Spleen (tissue), 11 donors: ENCODE data around the gene MCC. TPM values are rescaled to one million over a fixed set of nuclear protein-coding genes. Genes with fewer than 3 reads are reported as not detected.

ENCODE experiments used
- DNase-seq: peaks from one replicate; pipeline ENCODE4 v3.0.0-alpha.2; 2020
- H3K27ac ChIP-seq, 8 donors: fragments of 200-600 bp; sonication (generic) in 7 of 8; 1 replicate in 4 of 8; 2 replicates in 4 of 8; pipeline versions ENCODE4 v1.5.0 to v1.8.0; 2016 to 2021; ENCODE audit warnings: inconsistent platforms in 4 of 8, mild to moderate bottlenecking in 4 of 8, moderate library complexity in 1 of 8
- H3K27me3 ChIP-seq, 7 donors: fragments of 200-600 bp; sonication (generic) in 6 of 7; replicated peaks in 1 of 7; 1 replicate in 4 of 7; 2 replicates in 3 of 7; pipeline versions ENCODE4 v1.5.0 to v1.8.0; 2016 to 2021; ENCODE audit warnings: inconsistent platforms in 3 of 7, mild to moderate bottlenecking in 1 of 7
- H3K36me3 ChIP-seq, 6 donors: fragments of 200-600 bp; sonication (generic) in 5 of 6; 1 replicate in 4 of 6; 2 replicates in 2 of 6; pipeline versions ENCODE4 v1.5.0 to v1.8.0; 2016 to 2021; ENCODE audit warnings: inconsistent platforms in 2 of 6
- H3K4me1 ChIP-seq, 6 donors: fragments of 200-600 bp; sonication (generic) in 5 of 6; 1 replicate in 3 of 6; 2 replicates in 3 of 6; pipeline versions ENCODE4 v1.5.0 to v1.8.0; 2016 to 2021; ENCODE audit warnings: inconsistent platforms in 3 of 6
- H3K4me3 ChIP-seq, 8 donors: fragments of 200-600 bp; sonication (generic) in 7 of 8; 1 replicate in 4 of 8; 2 replicates in 4 of 8; pipeline versions ENCODE4 v1.5.0 to v1.8.0; 2016 to 2021; ENCODE audit warnings: inconsistent platforms in 4 of 8, mild to moderate bottlenecking in 4 of 8, moderate library complexity in 2 of 8
- H3K9me3 ChIP-seq, 8 donors: fragments of 200-600 bp; sonication (generic) in 7 of 8; 1 replicate in 4 of 8; 2 replicates in 4 of 8; pipeline versions ENCODE4 v1.5.0 to v1.8.0; 2016 to 2021; ENCODE audit warnings: inconsistent platforms in 4 of 8
- CTCF ChIP-seq, 11 experiments: fragments of 200-600 bp in 7 of 11; fragments of 450-650 bp in 4 of 11; sonication (generic) in 4 of 11; IDR thresholded peaks in 8 of 11; conservative IDR thresholded peaks in 3 of 11; 1 replicate in 7 of 11; 2 replicates in 4 of 11; pipeline versions ENCODE4 v1.4.0 to v1.8.0; 2016 to 2021; ENCODE audit warnings: antibody characterized with exemption in 11 of 11, inconsistent platforms in 4 of 11, mild to moderate bottlenecking in 1 of 11
- POLR2A ChIP-seq, 3 donors: fragments of 450-650 bp; IDR thresholded peaks; one replicate each; pipeline ENCODE4 v1.5.1; 2017; ENCODE audit warnings: antibody characterized with exemption in 3 of 3, mild to moderate bottlenecking in 1 of 3
- POLR2AphosphoS5 ChIP-seq, 3 donors: sonication (generic); formaldehyde crosslinking; IDR thresholded peaks; one replicate each; pipeline ENCODE4 v1.5.1; 2017; ENCODE audit warnings: antibody characterized with exemption in 3 of 3
- WGBS, 5 donors: extraction: QIAGEN DNeasy Blood & Tissue Kit in 3 of 5; methylation state at CpG; one replicate each; pipeline versions ENCODE4 v1.1.5 to v1.1.7; 2013 to 2018; 5-methylcytosine and 5-hydroxymethylcytosine counted together
- intact Hi-C: fragments of 100-400 bp; cut with DNase I; formaldehyde crosslinking; loops from one replicate; pipeline ENCODE4 v1.15.0; 2023; ENCODE audit warnings: low total_unique reads
- polyA plus RNA-seq, 3 donors: library from polyadenylated mRNA; stranded (reverse); fragments of 200-250 nt; gene quantifications; one replicate each; pipeline ENCODE4 v1.2.1, GENCODE V29; 2013
- total RNA-seq, 7 donors: library from RNA; depleted of rRNA in 3 of 7; stranded (reverse); fragments of >200 nt in 3 of 7; fragmentation: NEBNext Ultra II Directional in 4 of 7; extraction: Animal tissue kit (Norgen Biotek cat#: 25700) in 4 of 7; gene quantifications; one replicate each; pipeline versions ENCODE4 v1.1.0 to v1.2.1, GENCODE V29; 2016 to 2021
- donor health status: healthy with polysubstance abuse.
- donor health status: DM: no; HTN: no; CAD: no; lungs with moderate emphysema.
- donor health status: DM: no; HTN: no; CAD: no.
- donor health status: Bipolar disorder and iron deficiency.
- donor health status: healthy.
- donor health status: DM: no; HTN: no; CAD: no.
- donor health status: DM: yes; HTN: yes; CAD: no.

MCC gene
- total and polyA plus RNA-seq, 10 donors = 1.3 to 32.8 (median 15.8) TPM

GRCh38 chr5:113271745-113272454 lies 216.4 kb downstream of the MCC start:
- no peaks in the 10 kb centered on the region for H3K27me3 ChIP-seq
- intact Hi-C loops = no loop called here
- no peak for TF ChIP-seq POLR2AphosphoS5 (IDR thresholded peaks at IDR 0.05)
- TF ChIP-seq POLR2A (IDR thresholded peaks at IDR 0.05) = no peak
- no peak for TF ChIP-seq CTCF (IDR thresholded peaks at IDR 0.05 in 8 of 11, conservative IDR thresholded peaks at IDR 0.05 in 3 of 11)
- H3K36me3 ChIP-seq = no peaks in the 10 kb centered on the region
- 47 to 75% (median 68%) methylated on average over 1 of the region's 1 CpG for WGBS, 5 donors
- no peak overlapping the region for H3K27ac ChIP-seq
- no peak overlapping the region for H3K4me3 ChIP-seq
- no peak for DNase-seq
- peaks cover 0 to 26% (median 10%) of the 10 kb centered on the region in 6 donors for H3K4me1 ChIP-seq
- H3K9me3 ChIP-seq = no peaks in the 10 kb centered on the region

DNA sequence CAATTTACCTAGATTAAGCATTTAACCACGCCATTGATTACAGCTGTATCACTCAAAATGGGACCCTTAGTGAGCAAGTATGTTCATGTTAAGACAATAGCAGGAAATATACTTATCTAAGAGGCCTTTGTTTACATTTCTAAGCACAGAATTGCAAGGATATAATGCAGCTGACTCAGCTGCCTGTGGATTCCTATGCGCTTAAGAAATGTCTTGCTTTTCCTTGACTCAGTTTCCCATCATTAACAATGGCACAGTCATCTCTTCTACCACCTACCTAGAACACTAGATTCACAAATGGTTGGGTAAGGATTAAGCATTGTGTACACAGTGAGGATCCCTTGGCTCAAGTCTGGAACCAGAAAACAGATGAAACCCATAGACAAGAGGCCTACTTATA lies 217.2 kb downstream of the MCC start:
- WGBS, 5 donors = 67 to 81% (median 76%) methylated on average over 2 of the region's 2 CpGs
- Histone ChIP-seq H3K27me3 (no peaks in the 10 kb centered on the region), H3K4me1 (peaks cover 0 to 26% (median 10%) of the 10 kb centered on the region in 6 donors), H3K9me3 (no peaks in the 10 kb centered on the region), H3K4me3 (no peak overlapping the region), H3K27ac (no peak overlapping the region), H3K36me3 (no peaks in the 10 kb centered on the region)
- DNase-seq = no peak
- no peak for TF ChIP-seq CTCF (IDR thresholded peaks at IDR 0.05 in 8 of 11, conservative IDR thresholded peaks at IDR 0.05 in 3 of 11)
- TF ChIP-seq POLR2AphosphoS5 (IDR thresholded peaks at IDR 0.05) = no peak
- no peak for TF ChIP-seq POLR2A (IDR thresholded peaks at IDR 0.05)
- intact Hi-C loops = no loop called here

DNA sequence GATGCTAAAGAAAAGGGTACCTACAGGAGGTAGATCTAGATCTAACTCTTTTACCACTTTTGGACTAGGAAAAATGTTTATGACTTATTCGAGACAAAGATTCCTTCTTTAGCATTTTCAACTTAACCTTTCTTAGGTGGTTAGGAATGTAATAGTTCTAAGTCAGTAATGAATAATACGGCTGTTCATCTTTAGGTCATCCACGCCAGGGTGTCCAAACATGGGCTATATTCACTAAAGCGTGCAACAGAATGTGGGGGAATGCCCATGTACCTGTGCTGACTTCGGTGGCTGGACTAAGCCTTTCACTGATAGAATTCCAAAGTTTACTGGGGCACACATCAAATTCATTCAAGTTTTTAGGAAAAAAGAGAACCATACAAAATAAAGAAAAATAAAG lies 218.2 kb downstream of the MCC start:
- Histone ChIP-seq H3K27ac (no peak overlapping the region), H3K36me3 (no peaks in the 10 kb centered on the region), H3K4me1 (peaks cover 0 to 26% (median 8%) of the 10 kb centered on the region in 6 donors), H3K4me3 (no peak overlapping the region), H3K9me3 (no peaks in the 10 kb centered on the region), H3K27me3 (no peaks in the 10 kb centered on the region)
- intact Hi-C loops = no loop called here
- DNase-seq = no peak
- no peak for TF ChIP-seq POLR2AphosphoS5 (IDR thresholded peaks at IDR 0.05)
- TF ChIP-seq POLR2A (IDR thresholded peaks at IDR 0.05) = no peak
- TF ChIP-seq CTCF (IDR thresholded peaks at IDR 0.05 in 8 of 11, conservative IDR thresholded peaks at IDR 0.05 in 3 of 11) = no peak
- 92 to 96% (median 95%) methylated on average over 5 of the region's 5 CpGs for WGBS, 5 donors

- no peak for DNase-seq
- Histone ChIP-seq H3K4me3 (no peak overlapping the region), H3K9me3 (no peaks in the 10 kb centered on the region), H3K4me1 (peaks cover 0 to 26% (median 8%) of the 10 kb centered on the region in 6 donors), H3K36me3 (no peaks in the 10 kb centered on the region), H3K27me3 (no peaks in the 10 kb centered on the region), H3K27ac (no peak overlapping the region)
- intact Hi-C loops = no loop called here
- TF ChIP-seq POLR2AphosphoS5 (IDR thresholded peaks at IDR 0.05) (no peak), CTCF (IDR thresholded peaks at IDR 0.05 in 8 of 11, conservative IDR thresholded peaks at IDR 0.05 in 3 of 11) (no peak), POLR2A (IDR thresholded peaks at IDR 0.05) (no peak)
- WGBS, 5 donors = 74 to 80% (median 78%) methylated on average over 4 of the region's 4 CpGs
These were observed 218.9 kb downstream of the MCC start for GRCh38 chr5:113269023-113269997.
